Measurements from ENCODE around the gene ANKRD9.
A peak's percentile ranks its signal among the peaks of the same experiment; 100 is the strongest.

ANKRD9 gene

DNA sequence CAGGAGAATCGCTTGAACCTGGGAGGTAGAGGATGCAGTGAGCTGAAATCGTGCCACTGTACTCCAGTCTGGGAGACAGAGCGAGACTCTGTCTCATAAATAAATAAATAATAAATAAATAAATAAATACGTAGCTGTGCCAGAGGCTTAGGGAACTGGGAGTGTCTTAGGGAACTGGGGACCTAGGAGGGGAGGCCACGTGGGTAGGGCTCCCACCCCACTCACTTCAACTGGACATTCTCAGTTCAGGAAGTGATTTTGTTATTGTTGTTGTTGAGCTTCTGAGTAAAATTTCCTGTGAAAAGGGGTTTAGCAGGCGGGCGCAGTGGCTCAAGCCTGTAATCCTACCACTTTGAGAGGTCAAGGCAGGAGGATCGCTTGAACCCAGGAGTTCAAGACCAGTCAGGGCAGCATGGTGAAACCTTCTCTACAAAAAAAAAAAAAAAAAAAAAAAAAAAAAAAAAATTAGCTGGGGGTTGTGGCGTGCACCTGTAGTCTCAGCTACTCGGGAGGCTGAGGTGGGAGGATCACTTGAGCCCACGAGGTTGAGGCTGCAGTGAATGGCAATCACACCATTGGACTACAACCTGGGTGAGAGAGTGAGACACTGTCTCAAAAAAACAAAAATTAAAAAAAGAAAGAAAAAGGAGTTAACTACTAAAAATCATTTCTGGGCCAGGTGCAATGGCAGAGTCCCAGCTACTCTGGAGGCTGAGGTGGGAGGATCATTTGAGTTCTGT is 19.0 kb upstream of the ANKRD9 start:
- H2AFZ ChIP-seq (ENCODE audit: low read length) = no peak overlapping the region
- H3K9ac ChIP-seq (ENCODE audit: low read length) = no peak overlapping the region
- H3K79me2 ChIP-seq (ENCODE audit: insufficient read depth, low read length) = no peaks in the 10 kb centered on the region
- H3K4me2 ChIP-seq (ENCODE audit: low read length) = no peak overlapping the region
- no peaks in the 10 kb centered on the region for H3K27me3 ChIP-seq (ENCODE audit: insufficient read depth, low read length)
- no peaks in the 10 kb centered on the region for H3K9me2 ChIP-seq (ENCODE audit: low read depth, low read length)
- no peaks in the 10 kb centered on the region for H3F3A ChIP-seq (ENCODE audit: insufficient read depth, low read length)
- TF ChIP-seq EZH2 (IDR thresholded peaks at IDR 0.05; ENCODE audit: borderline replicate concordance, low read length) = no peak
- TF ChIP-seq, protein P1, sequence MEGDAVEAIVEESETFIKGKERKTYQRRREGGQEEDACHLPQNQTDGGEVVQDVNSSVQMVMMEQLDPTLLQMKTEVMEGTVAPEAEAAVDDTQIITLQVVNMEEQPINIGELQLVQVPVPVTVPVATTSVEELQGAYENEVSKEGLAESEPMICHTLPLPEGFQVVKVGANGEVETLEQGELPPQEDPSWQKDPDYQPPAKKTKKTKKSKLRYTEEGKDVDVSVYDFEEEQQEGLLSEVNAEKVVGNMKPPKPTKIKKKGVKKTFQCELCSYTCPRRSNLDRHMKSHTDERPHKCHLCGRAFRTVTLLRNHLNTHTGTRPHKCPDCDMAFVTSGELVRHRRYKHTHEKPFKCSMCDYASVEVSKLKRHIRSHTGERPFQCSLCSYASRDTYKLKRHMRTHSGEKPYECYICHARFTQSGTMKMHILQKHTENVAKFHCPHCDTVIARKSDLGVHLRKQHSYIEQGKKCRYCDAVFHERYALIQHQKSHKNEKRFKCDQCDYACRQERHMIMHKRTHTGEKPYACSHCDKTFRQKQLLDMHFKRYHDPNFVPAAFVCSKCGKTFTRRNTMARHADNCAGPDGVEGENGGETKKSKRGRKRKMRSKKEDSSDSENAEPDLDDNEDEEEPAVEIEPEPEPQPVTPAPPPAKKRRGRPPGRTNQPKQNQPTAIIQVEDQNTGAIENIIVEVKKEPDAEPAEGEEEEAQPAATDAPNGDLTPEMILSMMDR (IDR thresholded peaks at IDR 0.05; ENCODE audit: low read length) = no peak
- H3K36me3 ChIP-seq (ENCODE audit: insufficient read depth, low read length) = no peaks in the 10 kb centered on the region
- no peak overlapping the region for H3K27ac ChIP-seq (ENCODE audit: low read depth, low read length, poor library complexity, severe bottlenecking)
- no peaks in the 10 kb centered on the region for H3K9me3 ChIP-seq (ENCODE audit: low read length)
- no peaks in the 10 kb centered on the region for H4K20me1 ChIP-seq (ENCODE audit: insufficient read depth, low read length)
- no peak overlapping the region for H3K4me3 ChIP-seq (ENCODE audit: low read depth, low read length, poor library complexity, severe bottlenecking)
- peaks cover 25% of the 10 kb centered on the region for H3K4me1 ChIP-seq (ENCODE audit: insufficient read depth, low read length, severe bottlenecking)

DNA sequence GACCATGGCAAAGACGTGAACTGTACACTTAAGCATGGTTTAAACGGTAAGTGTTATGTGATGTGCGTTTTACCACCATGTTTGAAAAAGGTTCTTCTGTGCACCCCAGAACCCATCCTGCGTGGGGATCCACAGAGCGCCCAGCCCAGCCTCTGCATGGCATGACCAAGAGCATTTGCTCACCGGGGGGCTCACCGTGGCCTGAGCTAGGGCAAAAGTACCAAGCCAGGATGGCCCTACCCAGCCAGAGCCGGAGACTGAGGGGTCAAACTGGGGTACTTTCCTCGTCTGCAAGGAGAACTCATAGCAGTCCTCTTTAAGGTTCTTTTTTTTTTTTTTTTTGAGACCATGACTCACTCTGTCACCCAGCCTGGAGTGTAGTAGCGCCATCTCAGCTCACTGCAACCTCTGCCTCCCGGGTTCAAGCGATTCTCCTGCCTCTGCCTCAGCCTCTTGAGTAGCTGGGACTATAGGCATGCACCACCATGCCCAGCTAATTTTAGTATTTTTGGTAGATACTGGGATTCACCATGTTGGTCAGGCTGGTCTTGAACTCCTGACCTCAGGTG is 16.4 kb upstream of the ANKRD9 start:
- no peaks in the 10 kb centered on the region for H3K27me3 ChIP-seq (ENCODE audit: insufficient read depth, low read length)
- TF ChIP-seq, protein P1 (IDR thresholded peaks at IDR 0.05; ENCODE audit: low read length) = no peak
- TF ChIP-seq EZH2 (IDR thresholded peaks at IDR 0.05; ENCODE audit: borderline replicate concordance, low read length) = no peak
- no peaks in the 10 kb centered on the region for H3K9me3 ChIP-seq (ENCODE audit: low read length)
- peak overlapping the region; percentile 65 for H3K4me3 ChIP-seq (ENCODE audit: low read depth, low read length, poor library complexity, severe bottlenecking)
- no peaks in the 10 kb centered on the region for H4K20me1 ChIP-seq (ENCODE audit: insufficient read depth, low read length)
- no peaks in the 10 kb centered on the region for H3K36me3 ChIP-seq (ENCODE audit: insufficient read depth, low read length)
- H3K4me2 ChIP-seq (ENCODE audit: low read length) = peak overlapping the region; percentile 97
- peak overlapping the region; percentile 90 for H3K27ac ChIP-seq (ENCODE audit: low read depth, low read length, poor library complexity, severe bottlenecking)
- no peaks in the 10 kb centered on the region for H3F3A ChIP-seq (ENCODE audit: insufficient read depth, low read length)
- H3K79me2 ChIP-seq (ENCODE audit: insufficient read depth, low read length) = no peaks in the 10 kb centered on the region
- H3K9me2 ChIP-seq (ENCODE audit: low read depth, low read length) = no peaks in the 10 kb centered on the region
- no peak overlapping the region for H2AFZ ChIP-seq (ENCODE audit: low read length)
- H3K9ac ChIP-seq (ENCODE audit: low read length) = peak overlapping the region; percentile 75; the same call in 1 of the 2 replicates
- H3K4me1 ChIP-seq (ENCODE audit: insufficient read depth, low read length, severe bottlenecking) = peaks cover 25% of the 10 kb centered on the region

DNA sequence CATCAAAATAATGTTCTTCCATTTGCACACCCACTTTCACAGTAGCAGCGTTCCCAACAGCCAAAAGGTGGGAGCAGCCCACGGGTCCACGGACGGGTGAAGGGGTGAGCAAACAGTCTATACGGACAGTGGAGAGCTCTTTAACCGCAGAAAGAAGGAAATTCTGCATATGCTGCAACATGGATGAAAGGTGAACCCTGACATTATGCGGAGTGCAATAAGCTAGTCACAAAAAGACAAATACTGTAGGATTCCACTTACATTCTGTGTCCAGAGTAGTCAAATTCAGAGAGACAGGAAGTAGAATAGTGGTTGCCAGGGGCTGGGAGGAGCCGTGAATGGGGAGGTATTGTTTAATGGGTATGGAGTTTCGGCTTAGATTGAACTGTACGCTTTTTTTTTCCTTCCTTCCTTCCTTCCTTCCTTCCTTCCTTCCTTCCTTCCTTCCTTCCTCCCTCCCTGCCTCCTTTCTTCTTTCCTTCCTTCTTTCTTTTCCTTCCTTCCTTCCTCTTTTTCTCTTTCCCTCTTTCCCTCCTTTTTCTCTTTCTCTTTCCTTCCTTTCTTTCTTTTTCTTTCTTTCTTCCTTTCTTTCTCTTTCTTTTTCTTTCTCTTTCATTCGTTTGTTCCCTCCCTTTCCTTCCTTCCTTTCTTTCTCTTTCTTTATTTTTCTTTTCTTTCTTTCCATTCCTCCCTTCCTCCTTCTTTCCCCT is 15.8 kb upstream of the ANKRD9 start:
- peak overlapping the region; percentile 65 for H3K4me3 ChIP-seq (ENCODE audit: low read depth, low read length, poor library complexity, severe bottlenecking)
- no peaks in the 10 kb centered on the region for H3K36me3 ChIP-seq (ENCODE audit: insufficient read depth, low read length)
- H3K4me2 ChIP-seq (ENCODE audit: low read length) = peak overlapping the region; percentile 97
- no peak overlapping the region for H2AFZ ChIP-seq (ENCODE audit: low read length)
- H3F3A ChIP-seq (ENCODE audit: insufficient read depth, low read length) = no peaks in the 10 kb centered on the region
- H3K4me1 ChIP-seq (ENCODE audit: insufficient read depth, low read length, severe bottlenecking) = peaks cover 21% of the 10 kb centered on the region
- H3K9me2 ChIP-seq (ENCODE audit: low read depth, low read length) = no peaks in the 10 kb centered on the region
- H3K27ac ChIP-seq (ENCODE audit: low read depth, low read length, poor library complexity, severe bottlenecking) = peak overlapping the region; percentile 90
- TF ChIP-seq, protein P1 (IDR thresholded peaks at IDR 0.05; ENCODE audit: low read length) = no peak
- TF ChIP-seq EZH2 (IDR thresholded peaks at IDR 0.05; ENCODE audit: borderline replicate concordance, low read length) = no peak
- H3K9me3 ChIP-seq (ENCODE audit: low read length) = no peaks in the 10 kb centered on the region
- H3K27me3 ChIP-seq (ENCODE audit: insufficient read depth, low read length) = no peaks in the 10 kb centered on the region
- H4K20me1 ChIP-seq (ENCODE audit: insufficient read depth, low read length) = no peaks in the 10 kb centered on the region
- H3K79me2 ChIP-seq (ENCODE audit: insufficient read depth, low read length) = no peaks in the 10 kb centered on the region
- peak overlapping the region; percentile 75 for H3K9ac ChIP-seq (ENCODE audit: low read length)

Measured in OCI-LY1 (cell line).